Measurements from ENCODE around the gene GP1BB.

DNA sequence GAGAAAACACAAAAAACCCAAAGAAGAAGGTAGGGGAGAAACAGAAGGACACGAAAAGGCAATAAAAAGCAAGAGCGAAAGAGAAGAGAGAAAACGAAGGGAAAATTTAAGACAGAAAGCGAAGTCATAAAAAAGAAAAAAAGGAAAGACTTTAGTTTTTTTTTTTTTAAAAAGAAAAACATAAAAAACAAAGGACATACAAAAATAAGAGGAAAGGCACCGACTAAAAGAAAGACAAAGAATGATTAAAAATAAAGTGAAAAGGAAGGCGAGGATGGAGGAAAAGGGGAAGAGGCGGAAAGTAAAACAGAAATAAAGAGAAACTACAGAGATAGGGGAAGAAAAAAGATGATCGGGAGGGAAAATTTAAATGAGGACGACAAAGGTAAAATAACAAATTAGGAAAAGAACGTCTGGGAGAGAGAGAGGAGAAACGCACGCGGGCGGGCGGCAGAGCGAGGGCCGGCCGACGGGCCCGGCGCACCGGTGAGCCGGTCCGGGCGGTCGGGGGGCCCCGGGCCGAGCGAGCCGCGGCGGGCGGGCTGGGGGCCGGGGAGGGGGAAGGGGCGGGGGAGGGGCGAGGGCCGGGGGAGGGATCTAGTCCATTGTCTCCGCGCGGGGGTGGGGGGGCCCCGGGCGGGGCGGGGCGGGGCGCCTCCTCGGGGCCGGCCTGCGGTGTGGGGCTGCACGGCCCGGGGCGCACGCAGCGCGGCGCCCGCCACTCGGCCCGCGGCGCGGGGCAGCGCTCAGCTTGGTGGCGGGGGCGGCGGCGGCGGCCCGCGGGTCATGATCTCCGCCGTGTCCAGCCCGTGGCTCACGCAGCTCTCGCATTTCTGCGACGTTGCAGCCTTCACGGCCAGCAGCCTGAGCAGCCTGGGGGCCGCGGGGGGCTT lies 37.0 kb downstream of the GP1BB start, which contains the start of gene TBX1:
- no peak for TF ChIP-seq CREB1 (CRISPR knock-in tag; IDR thresholded peaks at IDR 0.05)
- TF ChIP-seq, protein P1, sequence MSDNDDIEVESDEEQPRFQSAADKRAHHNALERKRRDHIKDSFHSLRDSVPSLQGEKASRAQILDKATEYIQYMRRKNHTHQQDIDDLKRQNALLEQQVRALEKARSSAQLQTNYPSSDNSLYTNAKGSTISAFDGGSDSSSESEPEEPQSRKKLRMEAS (CRISPR knock-in tag; IDR thresholded peaks at IDR 0.05), result no peak
- TF ChIP-seq ZBTB21 (CRISPR knock-in tag; IDR thresholded peaks at IDR 0.05; ENCODE audit: borderline replicate concordance), result no peak
- TF ChIP-seq, protein P2, sequence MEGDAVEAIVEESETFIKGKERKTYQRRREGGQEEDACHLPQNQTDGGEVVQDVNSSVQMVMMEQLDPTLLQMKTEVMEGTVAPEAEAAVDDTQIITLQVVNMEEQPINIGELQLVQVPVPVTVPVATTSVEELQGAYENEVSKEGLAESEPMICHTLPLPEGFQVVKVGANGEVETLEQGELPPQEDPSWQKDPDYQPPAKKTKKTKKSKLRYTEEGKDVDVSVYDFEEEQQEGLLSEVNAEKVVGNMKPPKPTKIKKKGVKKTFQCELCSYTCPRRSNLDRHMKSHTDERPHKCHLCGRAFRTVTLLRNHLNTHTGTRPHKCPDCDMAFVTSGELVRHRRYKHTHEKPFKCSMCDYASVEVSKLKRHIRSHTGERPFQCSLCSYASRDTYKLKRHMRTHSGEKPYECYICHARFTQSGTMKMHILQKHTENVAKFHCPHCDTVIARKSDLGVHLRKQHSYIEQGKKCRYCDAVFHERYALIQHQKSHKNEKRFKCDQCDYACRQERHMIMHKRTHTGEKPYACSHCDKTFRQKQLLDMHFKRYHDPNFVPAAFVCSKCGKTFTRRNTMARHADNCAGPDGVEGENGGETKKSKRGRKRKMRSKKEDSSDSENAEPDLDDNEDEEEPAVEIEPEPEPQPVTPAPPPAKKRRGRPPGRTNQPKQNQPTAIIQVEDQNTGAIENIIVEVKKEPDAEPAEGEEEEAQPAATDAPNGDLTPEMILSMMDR (IDR thresholded peaks at IDR 0.05), result no peak
- TF ChIP-seq NR3C1 (CRISPR knock-in tag; conservative IDR thresholded peaks at IDR 0.05; ENCODE audit: low read depth), result no peak
- TF ChIP-seq, protein P3, sequence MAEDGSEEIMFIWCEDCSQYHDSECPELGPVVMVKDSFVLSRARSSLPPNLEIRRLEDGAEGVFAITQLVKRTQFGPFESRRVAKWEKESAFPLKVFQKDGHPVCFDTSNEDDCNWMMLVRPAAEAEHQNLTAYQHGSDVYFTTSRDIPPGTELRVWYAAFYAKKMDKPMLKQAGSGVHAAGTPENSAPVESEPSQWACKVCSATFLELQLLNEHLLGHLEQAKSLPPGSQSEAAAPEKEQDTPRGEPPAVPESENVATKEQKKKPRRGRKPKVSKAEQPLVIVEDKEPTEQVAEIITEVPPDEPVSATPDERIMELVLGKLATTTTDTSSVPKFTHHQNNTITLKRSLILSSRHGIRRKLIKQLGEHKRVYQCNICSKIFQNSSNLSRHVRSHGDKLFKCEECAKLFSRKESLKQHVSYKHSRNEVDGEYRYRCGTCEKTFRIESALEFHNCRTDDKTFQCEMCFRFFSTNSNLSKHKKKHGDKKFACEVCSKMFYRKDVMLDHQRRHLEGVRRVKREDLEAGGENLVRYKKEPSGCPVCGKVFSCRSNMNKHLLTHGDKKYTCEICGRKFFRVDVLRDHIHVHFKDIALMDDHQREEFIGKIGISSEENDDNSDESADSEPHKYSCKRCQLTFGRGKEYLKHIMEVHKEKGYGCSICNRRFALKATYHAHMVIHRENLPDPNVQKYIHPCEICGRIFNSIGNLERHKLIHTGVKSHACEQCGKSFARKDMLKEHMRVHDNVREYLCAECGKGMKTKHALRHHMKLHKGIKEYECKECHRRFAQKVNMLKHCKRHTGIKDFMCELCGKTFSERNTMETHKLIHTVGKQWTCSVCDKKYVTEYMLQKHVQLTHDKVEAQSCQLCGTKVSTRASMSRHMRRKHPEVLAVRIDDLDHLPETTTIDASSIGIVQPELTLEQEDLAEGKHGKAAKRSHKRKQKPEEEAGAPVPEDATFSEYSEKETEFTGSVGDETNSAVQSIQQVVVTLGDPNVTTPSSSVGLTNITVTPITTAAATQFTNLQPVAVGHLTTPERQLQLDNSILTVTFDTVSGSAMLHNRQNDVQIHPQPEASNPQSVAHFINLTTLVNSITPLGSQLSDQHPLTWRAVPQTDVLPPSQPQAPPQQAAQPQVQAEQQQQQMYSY (CRISPR knock-in tag; IDR thresholded peaks at IDR 0.05), result no peak
- no peak for TF ChIP-seq TEAD4 (CRISPR knock-in tag; IDR thresholded peaks at IDR 0.05)
- TF ChIP-seq, protein P4, sequence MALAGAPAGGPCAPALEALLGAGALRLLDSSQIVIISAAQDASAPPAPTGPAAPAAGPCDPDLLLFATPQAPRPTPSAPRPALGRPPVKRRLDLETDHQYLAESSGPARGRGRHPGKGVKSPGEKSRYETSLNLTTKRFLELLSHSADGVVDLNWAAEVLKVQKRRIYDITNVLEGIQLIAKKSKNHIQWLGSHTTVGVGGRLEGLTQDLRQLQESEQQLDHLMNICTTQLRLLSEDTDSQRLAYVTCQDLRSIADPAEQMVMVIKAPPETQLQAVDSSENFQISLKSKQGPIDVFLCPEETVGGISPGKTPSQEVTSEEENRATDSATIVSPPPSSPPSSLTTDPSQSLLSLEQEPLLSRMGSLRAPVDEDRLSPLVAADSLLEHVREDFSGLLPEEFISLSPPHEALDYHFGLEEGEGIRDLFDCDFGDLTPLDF (CRISPR knock-in tag; IDR thresholded peaks at IDR 0.05), result no peak

Measured in WTC11 (cell line).